Esophagus muscularis mucosa (tissue), 4 donors: ENCODE data around the gene HAO1. TPM values are rescaled to one million over a fixed set of nuclear protein-coding genes. Genes with fewer than 3 reads are reported as not detected.
A peak's percentile ranks its signal among the peaks of the same experiment; 100 is the strongest.
"Not testable (repeated sequence)": the region's sequence is repeated elsewhere in the genome, so short reads cannot be mapped to it uniquely, and the experiment has no call there.

ENCODE experiments used
- DNase-seq: peaks from one replicate; pipeline ENCODE4 v3.0.0-alpha.2; 2017; ENCODE audit errors: extremely low spot score
- H3K27ac ChIP-seq, 4 donors: fragments of 200-600 bp; sonication (generic); replicated peaks in 1 of 4; 1 replicate in 3 of 4; 2 replicates in 1 of 4; pipeline ENCODE4 v1.5.1; 2016 to 2019; ENCODE audit warnings: mild to moderate bottlenecking in 1 of 4
- H3K27me3 ChIP-seq, 4 donors: fragments of 200-600 bp; sonication (generic); one replicate each; pipeline versions ENCODE4 v1.5.1 to v1.6.0; 2016 to 2019
- H3K36me3 ChIP-seq, 4 donors: fragments of 200-600 bp; sonication (generic); one replicate each; pipeline ENCODE4 v1.5.1; 2016 to 2019
- H3K4me1 ChIP-seq, 4 donors: fragments of 200-600 bp; sonication (generic); one replicate each; pipeline ENCODE4 v1.5.1; 2016 to 2019
- H3K4me3 ChIP-seq, 4 donors: fragments of 200-600 bp; sonication (generic); 1 replicate in 2 of 4; 2 replicates in 2 of 4; pipeline ENCODE4 v1.5.1; 2016 to 2019; ENCODE audit warnings: mild to moderate bottlenecking in 4 of 4, moderate library complexity in 1 of 4
- H3K9me3 ChIP-seq, 4 donors: fragments of 200-600 bp; sonication (generic); 1 replicate in 3 of 4; 2 replicates in 1 of 4; pipeline ENCODE4 v1.5.1; 2016 to 2019
- EP300 ChIP-seq: sonication (generic); formaldehyde crosslinking; IDR thresholded peaks from one replicate; pipeline ENCODE4 v1.6.1; 2017; ENCODE audit warnings: antibody characterized with exemption
- POLR2A ChIP-seq: fragments of 450-650 bp; IDR thresholded peaks from one replicate; pipeline ENCODE4 v1.6.1; 2017; ENCODE audit warnings: antibody characterized with exemption, moderate library complexity, mild to moderate bottlenecking, low read depth
- POLR2AphosphoS5 ChIP-seq, 2 donors: sonication (generic); formaldehyde crosslinking; IDR thresholded peaks; one replicate each; pipeline ENCODE4 v1.6.1; 2017; ENCODE audit warnings: antibody characterized with exemption in 2 of 2
- WGBS: methylation state at CpG from one replicate; pipeline ENCODE4 v1.1.5; 2018; 5-methylcytosine and 5-hydroxymethylcytosine counted together
- intact Hi-C: fragments of 100-400 bp; cut with DNase I; formaldehyde crosslinking; loops from one replicate; pipeline ENCODE4 v1.15.1; 2023
- small RNA-seq, 3 donors: library from RNA; depleted of rRNA; stranded (forward); fragments of <200 nt; gene quantifications; one replicate each; pipeline ENCODE3, GENCODE V24; 2016
- total RNA-seq, 4 donors: library from RNA; depleted of rRNA; stranded (reverse); fragments of >200 nt; gene quantifications; one replicate each; pipeline versions ENCODE4 v1.1.0 to v1.2.1, GENCODE V29; 2016
- TF ChIP-seq, protein P1 (sequence below), 3 experiments: fragments of 200-600 bp in 2 of 3; fragments of 450-650 bp in 1 of 3; sonication (generic) in 2 of 3; IDR thresholded peaks; one replicate each; pipeline ENCODE4 v1.5.1; 2017 to 2019; ENCODE audit warnings: antibody characterized with exemption in 3 of 3, mild to moderate bottlenecking in 2 of 3, moderate library complexity in 1 of 3

HAO1 gene
- total RNA-seq, 4 donors from 2014 or later: not detected

DNA sequence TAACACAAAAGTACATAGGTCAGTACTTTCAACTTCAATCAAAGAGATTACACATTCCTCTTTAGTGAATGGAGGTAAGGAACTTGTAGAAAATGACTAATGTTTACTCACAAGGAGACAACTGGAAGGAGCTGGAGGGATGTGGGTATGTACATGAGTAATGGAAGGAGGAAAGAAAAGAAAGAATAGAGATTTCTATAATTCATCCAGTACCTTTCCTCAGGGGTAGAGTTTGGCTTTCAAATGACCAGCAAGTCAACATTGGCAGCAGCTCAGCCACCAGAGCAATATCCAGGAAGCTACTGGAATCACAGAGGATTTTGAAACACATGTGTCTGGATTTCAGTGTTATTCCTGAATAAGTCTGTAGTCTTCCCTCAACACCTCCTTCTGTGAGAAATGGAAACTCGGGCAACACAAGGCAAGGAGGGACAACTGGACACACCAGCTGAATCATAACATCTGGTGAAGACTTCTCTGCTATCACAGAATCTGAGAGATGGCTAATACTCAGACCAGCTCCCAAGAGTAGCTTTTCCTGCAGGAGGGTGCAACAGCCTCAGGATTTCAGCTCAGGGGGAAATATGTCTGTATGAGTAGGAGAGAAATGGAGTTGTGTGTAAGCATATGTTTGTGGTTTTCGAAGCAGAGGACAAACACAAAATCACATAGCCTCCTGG lies 98.8 kb downstream of the HAO1 start:
- Histone ChIP-seq H3K27ac (peak overlapping the region in 1 of 4 donors; percentile 57), H3K9me3 (no peaks in the 10 kb centered on the region), H3K4me3 (no peak overlapping the region), H3K27me3 (no peaks in the 10 kb centered on the region), H3K36me3 (no peaks in the 10 kb centered on the region), H3K4me1 (peaks cover 0 to 22% (median 12%) of the 10 kb centered on the region in 4 donors)
- no peak for DNase-seq
- intact Hi-C loops: no loop called here
- WGBS: 86% methylated on average over 2 of the region's 2 CpGs
- TF ChIP-seq POLR2AphosphoS5 (IDR thresholded peaks at IDR 0.05) (no peak), POLR2A (no peak), EP300 (no peak)
- TF ChIP-seq, protein P1, sequence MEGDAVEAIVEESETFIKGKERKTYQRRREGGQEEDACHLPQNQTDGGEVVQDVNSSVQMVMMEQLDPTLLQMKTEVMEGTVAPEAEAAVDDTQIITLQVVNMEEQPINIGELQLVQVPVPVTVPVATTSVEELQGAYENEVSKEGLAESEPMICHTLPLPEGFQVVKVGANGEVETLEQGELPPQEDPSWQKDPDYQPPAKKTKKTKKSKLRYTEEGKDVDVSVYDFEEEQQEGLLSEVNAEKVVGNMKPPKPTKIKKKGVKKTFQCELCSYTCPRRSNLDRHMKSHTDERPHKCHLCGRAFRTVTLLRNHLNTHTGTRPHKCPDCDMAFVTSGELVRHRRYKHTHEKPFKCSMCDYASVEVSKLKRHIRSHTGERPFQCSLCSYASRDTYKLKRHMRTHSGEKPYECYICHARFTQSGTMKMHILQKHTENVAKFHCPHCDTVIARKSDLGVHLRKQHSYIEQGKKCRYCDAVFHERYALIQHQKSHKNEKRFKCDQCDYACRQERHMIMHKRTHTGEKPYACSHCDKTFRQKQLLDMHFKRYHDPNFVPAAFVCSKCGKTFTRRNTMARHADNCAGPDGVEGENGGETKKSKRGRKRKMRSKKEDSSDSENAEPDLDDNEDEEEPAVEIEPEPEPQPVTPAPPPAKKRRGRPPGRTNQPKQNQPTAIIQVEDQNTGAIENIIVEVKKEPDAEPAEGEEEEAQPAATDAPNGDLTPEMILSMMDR (IDR thresholded peaks at IDR 0.05): no peak

DNA sequence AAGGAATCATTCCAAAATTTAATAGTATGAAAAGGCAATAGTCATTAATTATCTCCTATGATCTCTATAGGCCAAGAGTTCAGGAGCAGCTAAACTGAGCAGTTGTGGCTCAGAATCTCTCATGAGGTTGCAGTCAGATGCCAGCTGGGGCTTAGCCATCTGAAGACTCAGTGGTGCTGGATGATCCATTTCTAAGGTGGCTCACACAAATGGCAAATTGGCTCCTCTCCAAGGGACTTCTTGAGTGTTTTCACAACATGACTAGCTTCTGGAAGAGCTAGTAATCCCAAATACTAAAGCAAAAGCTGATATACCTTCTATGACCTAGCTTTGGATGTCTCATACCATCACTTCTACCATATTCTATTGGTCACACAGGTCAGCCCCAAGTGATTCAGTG lies 104.2 kb downstream of the HAO1 start:
- intact Hi-C loops: no loop called here
- no peak overlapping the region for H3K27ac ChIP-seq
- no peaks in the 10 kb centered on the region for H3K36me3 ChIP-seq

DNA sequence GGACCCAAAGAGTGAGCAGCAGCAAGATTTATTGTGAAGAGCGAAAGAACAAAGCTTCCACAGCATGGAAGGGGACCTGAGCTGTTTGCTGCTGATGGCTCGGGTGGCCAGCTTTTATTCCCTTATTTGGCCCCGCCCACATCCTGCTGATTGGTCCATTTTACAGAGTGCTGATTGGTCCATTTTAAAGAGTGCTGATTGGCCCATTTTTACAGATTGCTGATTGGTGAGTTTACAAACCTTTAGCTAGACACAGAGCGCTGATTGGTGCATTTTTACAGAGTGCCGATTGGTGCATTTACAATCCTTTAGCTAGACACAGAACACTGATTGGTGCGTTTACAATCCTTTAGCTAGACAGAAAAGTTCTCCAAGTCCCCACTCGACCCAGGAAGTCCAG lies 105.8 kb downstream of the HAO1 start:
- H3K4me1 ChIP-seq, DNase-seq, H3K4me3 ChIP-seq, H3K27me3 ChIP-seq, H3K27ac ChIP-seq, intact Hi-C loops, H3K36me3 ChIP-seq: not testable (repeated sequence)
- WGBS: 84% methylated on average over 7 of the region's 7 CpGs
- peaks cover 0 to 12% (median 3%) of the 10 kb centered on the region in 4 donors for H3K9me3 ChIP-seq

More for the DNA sequence above, 104.2 kb downstream of the HAO1 start:
- TF ChIP-seq, protein P1 (IDR thresholded peaks at IDR 0.05): no peak
- TF ChIP-seq POLR2AphosphoS5 (IDR thresholded peaks at IDR 0.05) (no peak), POLR2A (no peak), EP300 (no peak)
- Histone ChIP-seq H3K9me3 (peaks cover 0 to 12% (median 3%) of the 10 kb centered on the region in 4 donors), H3K4me1 (peaks cover 0 to 7% (median 2%) of the 10 kb centered on the region in 4 donors), H3K4me3 (no peak overlapping the region), H3K27me3 (no peaks in the 10 kb centered on the region)
- no peak for DNase-seq

Small RNA genes lying within 50 kb of the gene (small RNA-seq; reads per million reads assigned to genes)
- 0 reads per million in 3 donors for gene AL021879.1

Other genes starting within 250 kb of the HAO1 start
- gene TMX4, start 79.3 kb upstream of the HAO1 start, total RNA-seq: 10 to 100 TPM; 48.1 to 70.6 (median 56.9) TPM
- 100 to 1,000 TPM in 1 of 4 donors, 10 to 100 TPM in 3; 72.9 to 115 (median 76.3) TPM for gene PLCB1, start 191.8 kb upstream of the HAO1 start, total RNA-seq